M059J (cell line): ENCODE results near the gene PRKCZ. TPM values are rescaled to one million over a fixed set of nuclear protein-coding genes. Genes with fewer than 3 reads are reported as not detected.
A peak's percentile ranks its signal among the peaks of the same experiment; 100 is the strongest.

ENCODE experiments used
- DNase-seq: peaks from one replicate; pipeline ENCODE4 v3.0.0-alpha.2; 2012; ENCODE audit warnings: low read depth
- total RNA-seq: library from RNA; depleted of rRNA; stranded (reverse); fragments of >200 nt; shearing (Covaris generic); gene quantifications from 2 replicates; pipeline ENCODE4 v1.2.3, GENCODE V29; 2014

Gene PRKCZ
- total RNA-seq, 1 experiment from 2014 or later, result 0.44 TPM

DNA sequence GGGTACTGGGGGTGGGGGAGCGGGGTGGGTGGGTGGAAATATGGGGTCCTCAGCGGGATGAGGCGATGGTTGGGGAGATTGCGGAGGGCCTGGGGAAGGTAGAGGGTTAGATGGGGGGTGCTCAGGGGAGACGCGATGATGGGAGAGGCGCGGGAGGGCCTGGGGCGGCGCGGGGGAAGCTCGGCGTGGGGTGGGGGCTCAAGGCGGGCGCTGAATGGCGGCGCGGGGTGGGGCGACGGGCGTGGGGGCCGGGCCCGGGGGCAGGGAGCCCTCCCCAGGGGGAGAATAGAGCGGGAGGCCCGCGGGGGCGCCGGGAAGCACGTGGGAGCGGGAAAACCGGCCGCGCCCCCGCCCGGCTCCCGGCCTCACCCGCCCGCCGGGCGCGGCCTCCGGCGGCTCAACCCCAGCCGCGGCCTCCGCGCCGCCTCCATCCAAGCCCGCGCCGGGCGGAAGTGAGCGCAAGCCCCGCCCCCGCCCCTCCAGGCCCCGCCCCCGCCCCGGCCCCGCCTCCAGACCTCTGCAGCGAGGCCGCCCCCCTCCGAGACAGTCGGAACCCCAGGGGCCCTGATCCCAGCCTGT is 144.2 kb downstream of the PRKCZ start, which contains the start of gene FAAP20:
Gene FAAP20, minus strand, starts transcription at position 454 of the 579 bp plus-strand sequence. Its CDS starts 23 bp downstream, at position 431.
- DNase-seq, result no peak

DNA sequence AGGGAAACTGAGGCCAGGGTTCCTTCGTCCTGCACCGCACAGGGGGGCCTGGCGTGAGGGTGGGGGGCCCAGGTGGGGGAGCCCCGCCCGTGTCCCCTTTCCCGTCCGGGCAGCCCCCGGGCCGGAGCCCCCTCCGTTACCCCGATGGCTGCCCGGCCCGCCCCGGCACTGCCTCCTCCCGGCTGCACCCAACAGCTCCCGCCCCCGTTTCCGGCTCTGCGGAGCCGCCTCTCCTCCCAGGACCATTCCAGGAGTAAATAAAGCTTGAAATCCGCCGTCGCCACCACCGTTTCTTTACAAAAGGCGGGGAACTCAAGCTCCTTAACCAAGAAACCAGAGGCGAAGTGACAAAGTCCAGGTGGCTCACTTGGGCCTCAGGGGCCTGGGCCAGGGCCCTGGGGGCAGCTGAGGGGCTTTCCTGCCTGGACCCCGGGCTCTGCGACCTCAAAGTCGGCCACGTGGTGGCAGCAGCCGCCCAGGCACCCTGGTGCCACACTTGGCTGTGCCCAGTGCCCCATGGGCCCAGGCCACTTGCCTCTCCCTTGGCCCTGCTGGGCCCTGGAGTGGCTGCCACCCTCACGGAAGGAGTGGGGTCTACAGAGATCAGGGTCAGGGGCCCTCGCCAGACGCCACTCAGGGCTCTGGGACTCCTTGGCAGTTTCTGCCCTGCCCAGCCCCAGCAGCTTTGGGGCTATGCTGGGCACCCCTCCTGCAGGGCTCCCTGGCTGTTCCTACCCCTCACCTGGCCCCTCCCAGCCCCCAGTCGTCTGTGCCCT is 144.9 kb downstream of the PRKCZ start:
- peak; percentile 86 for DNase-seq

DNA sequence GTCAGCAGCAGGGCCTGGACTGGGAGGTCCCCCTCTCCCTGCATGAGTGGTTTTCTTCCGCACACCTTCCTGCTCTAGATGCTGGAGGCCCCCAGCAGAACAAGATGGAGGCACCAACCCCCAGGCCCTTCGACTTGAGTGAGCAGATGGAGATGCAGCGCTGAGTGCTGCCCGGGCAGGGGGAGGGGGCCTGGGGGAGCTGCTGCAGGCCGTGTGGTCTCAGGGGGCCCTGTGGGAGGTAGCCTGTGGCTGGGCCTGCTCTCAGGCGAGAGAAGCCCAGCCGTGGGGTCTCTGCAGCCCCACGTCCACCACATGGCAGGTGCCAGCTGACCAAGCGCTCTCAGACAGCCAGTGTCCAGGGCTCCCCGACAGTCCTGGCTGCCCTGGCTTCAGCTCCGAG is 145.6 kb downstream of the PRKCZ start:
- DNase-seq, result no peak

DNA sequence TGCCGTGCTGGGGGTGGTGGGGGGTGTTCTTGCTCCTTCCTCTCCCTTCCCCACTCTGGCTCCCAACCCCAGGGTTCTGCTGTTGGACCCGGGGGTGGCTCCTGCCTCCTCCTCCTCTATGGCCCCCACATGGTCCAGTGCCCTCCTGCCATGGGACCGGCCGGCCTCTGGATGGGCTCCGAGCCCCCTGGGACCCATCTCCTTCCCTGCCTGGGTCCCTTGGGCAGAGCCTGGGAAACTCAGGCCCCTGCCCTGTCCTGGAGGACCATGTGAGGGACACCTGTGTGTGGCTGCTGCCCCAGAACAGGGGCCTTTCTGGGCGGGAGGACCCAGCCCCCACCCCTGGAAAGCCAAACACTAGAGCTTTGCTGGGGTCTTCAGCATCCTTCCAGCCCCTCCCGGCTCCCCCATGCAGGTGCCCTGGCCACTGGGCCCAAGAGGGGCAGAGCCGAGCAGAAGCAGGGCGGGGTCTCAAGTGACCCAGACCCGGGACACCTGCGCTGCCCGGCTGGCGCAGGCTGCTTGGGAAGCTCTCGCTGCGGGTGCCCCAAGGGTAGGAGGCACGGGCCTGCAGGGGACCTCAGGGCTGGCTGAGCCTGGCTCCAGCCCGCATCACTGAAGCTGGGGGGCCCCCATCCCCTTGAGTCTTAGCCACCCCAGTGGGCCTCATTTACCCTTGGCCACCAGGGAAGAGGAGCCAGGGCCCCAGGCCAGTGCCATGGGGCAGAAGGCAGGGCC is 146.9 kb downstream of the PRKCZ start:
- no peak for DNase-seq

DNA sequence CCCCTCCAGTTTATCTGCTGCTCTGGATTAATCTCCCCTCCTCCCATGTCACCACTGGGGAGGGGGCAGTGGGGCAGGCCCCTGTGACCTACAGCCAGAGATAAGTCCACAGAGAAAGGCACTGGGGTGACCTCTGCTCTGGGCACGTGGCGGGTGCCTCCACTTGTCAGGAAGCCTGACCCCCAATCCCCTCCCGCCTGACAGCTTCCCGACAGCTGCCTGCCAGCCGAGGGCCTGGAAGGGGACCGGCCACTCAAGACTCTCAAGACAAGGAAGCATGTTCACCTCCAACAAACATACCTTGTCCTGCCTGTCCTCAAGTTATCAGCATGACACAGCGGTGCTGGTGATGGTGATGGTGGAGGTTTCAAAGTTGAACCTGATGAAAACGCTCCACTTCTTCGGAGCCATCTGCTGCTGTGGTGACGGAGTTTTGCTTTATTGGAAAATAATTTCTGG is 147.5 kb downstream of the PRKCZ start:
- DNase-seq, result no peak

DNA sequence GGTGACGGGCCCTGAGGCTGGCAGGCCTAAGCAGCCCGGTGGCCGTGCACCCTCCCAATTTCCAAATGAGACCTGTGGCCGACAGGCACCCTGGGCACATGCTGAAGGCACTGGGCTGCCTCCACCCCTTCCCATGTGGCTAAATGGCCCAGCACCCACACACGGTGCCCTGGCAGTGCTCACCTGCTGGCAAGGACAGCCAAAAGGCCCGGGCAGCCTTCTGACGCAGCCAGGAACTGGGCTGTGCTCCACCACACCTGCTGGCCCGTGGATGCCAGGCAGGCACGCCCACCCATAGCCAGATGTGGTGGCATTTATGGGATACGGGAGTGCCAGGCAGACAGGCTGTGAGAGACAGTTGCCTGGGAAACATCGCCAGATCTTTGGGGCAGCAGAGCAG is 148.4 kb downstream of the PRKCZ start:
- DNase-seq, result no peak

DNA sequence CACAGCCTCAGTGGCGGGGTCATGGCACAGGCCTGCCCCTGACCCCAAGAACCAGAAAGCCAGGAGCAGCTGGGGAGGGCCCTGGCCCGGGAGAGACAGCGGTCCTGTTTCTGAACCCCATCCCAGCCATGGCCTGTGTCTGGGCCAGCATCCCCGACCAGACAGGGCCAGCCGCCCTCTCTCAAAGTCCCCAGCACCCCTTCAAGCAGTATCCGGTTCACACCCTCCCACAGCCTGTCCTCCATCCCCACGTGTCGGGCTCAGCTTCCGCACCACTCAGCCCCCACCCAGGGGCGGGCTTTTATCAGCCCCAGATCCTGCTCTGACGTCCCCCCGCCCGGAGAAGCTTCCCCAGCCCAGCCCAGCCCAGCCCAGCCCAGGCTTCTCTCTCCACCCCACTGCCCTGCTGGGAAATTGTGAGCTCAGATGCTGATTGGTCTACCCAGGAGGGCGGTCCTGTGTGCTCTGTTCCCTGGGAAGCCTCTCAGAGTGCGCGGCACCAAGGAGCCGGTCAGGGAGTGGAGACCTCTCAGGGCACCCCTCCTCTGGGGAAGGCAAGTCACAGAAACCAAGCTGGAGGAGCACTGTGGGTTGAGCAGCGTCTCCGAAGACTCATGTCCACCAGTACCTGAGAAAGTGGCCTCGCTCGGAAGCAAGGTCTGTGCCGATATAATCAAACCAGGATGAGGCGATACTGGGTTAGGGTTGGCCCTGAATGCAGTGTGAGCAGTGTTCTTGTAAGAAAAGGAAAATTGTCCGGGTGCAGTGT is 149.0 kb downstream of the PRKCZ start:
- no peak for DNase-seq

DNA sequence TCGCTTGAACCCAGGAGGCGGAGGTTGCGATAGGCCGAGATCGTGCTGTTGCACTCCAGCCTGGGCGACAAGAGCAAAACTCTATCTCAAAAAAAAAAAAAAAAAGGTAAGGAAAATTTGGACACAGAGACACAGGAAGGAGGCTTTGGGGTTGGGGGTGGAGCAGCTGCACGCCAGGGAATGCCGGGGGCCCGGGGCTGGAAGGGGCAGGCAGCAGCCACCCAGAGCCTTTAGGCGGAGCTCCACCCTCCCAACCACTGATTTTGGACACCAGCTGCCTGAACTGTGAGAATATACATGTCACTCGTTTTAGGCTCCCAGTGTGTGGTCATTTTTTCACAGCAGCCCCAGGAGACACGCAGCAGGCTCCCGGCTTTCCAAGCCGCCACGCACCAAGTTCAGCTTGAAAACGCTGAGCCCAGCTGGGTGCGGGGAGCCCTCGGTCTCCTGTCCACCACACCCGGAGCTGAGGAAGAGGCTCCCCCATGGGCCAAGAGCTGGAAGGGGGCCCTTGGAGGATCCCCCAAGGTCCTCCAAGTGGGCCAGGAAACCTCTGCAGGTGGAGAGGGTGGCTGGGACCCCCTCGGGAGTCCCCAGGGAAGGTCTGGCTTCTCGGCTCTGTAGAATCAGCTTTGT is 150.2 kb downstream of the PRKCZ start:
- no peak for DNase-seq

DNA sequence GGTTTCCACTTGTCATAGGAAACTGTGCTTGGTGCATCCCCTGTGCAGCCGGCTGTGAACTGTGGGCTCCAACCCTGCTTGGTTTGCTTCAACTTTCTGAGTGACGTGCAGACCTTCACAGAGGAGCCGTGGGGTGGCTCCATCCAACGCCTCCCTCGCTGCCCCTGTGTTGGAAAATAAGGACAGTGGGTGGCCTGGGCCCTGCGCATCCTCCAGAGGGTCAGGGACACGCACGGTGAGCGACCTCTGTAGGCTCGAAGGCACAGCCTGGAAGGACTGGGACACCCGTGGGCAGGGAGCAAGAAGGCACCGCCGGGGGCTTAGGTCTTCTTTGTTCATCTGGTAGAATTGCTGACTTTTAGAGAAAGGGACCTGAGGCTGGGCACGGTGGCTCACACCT is 150.9 kb downstream of the PRKCZ start:
- DNase-seq, result no peak

DNA sequence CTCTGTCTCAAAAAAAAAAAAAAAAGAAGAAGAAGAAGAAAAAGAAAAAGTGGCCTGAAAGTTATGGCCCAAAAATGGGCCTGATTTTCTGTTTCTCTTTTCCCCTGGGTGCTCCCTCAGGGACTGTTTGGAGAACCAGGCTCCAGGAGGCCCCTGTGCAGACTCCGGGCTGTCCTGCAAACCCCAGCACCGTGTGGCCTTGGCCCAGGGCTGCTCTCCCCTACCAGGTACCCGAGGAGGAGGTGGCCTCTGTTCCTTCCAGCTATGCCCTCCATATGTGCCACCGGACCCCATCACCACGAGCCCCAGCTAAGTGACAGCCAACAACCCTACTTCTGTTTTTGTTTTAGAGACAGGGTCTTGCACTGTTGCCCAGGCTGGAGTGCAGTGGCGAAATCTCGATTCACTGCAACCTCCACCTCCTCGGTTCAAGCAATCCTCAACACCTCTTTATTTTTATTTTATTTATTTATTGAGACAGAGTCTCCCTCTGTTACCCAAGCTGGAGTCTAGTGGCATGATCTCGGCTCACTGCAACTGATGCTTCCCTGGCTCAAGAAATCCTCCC is 151.9 kb downstream of the PRKCZ start:
- DNase-seq, result no peak

DNA sequence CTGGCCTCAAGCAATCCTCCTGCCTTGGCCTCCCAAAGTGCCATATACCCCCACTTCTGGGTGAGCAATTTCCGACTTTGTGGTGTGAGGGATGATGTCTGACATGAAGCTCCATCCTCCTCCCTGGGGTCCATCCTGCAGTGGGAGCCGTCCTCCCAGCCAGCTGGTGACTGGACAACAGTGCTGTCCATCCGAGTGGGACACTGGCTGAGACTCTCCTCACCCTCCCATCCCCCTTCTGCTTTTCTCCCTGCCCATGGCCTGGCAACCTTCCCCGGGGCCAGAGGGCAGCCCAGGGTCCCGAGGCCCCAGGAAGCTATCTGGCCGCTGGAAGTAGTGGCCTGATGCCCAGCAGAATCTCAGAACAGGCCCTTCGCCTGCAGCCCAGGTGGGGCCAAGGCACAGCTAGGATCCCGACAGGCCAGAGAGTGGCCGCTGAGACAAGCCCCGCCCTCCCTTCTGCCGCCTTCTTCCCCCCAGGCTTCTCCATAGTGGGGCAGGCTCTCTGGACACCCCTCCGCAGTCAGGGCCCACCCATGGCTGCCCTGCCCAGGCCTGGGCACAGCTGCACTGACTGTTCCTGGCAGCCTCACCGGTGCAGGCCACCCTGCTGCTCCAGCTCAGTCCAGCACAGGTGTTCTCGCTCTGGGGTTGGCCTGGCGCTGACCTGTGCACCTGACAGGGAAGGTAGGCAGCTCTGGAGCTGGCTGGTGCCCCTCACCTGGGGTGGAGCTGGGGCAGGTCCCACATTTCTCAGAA is 152.8 kb downstream of the PRKCZ start:
- no peak for DNase-seq

DNA sequence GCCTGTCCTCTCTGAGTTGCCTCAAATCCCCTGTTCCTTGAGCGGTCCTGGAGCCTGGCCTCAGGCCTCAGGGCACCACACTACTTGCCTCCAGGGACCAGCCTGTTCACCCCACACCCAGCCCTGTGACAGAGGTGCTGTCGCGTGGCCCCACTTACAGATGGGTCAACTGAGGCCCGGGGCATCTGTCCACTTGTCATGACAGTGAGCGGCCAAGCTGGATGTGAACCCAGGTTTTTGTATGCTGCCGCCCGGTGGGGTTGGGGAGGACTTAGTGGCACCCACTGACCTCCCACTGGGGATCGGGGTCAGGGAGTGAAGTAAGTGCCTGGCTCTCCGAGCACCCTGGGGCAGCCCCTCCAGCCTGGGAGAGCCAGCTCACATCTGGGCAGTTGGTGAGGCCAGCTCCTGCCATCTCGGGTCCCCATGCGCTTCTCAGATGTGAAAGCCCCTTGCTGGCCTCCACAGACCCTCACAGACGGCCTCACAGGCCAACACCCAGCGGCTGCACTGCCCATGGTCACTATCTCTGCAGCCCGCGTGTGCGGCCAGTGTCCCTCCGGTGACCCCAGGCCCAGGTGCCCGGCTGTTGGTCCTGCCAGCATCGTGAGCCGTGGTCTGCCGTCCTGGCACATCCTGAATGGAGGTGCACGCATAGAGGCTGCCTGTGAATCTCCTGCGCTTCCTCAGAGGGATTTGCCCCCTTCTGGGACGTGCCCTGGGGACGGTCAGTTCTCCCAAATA is 153.6 kb downstream of the PRKCZ start:
- no peak for DNase-seq

DNA sequence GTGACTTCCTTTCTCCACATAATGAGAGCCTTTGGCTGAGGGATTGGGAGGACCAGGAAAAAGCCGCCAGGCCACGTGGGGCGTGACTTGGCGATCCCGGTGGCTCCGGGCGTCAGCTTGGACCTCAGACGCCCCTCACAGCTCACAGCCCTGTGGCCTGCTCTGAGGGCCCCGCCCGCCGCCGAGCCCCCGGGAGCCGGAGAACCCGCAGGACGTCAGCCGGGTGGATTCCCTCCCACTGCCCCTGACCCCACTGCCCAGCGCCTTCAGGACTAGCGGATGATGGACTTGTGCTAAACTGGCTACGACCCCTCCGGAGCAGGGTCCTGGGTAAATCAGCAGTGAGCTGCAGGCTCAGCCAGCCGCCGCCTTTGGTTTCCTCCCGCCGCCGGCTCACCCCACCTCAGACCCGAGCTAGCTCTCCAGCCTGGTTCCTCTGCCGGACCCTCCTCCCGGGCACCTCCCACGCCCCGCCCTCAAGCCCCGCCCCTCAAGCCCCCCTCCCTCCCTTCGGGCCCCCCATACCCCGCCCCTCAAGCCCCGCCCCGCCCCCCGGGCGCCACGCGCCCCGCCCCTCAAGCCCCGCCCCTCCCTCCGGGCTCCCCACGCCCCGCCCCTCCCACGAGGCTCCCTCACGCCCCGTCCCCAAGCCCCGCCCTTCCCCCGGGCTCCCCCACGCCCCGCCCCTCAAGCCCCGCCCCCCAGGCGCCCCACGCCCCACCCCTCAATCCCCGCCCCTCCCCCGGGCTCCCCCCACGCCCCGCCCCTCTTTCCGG is 154.4 kb downstream of the PRKCZ start:
- DNase-seq, result peak; percentile 27

DNA sequence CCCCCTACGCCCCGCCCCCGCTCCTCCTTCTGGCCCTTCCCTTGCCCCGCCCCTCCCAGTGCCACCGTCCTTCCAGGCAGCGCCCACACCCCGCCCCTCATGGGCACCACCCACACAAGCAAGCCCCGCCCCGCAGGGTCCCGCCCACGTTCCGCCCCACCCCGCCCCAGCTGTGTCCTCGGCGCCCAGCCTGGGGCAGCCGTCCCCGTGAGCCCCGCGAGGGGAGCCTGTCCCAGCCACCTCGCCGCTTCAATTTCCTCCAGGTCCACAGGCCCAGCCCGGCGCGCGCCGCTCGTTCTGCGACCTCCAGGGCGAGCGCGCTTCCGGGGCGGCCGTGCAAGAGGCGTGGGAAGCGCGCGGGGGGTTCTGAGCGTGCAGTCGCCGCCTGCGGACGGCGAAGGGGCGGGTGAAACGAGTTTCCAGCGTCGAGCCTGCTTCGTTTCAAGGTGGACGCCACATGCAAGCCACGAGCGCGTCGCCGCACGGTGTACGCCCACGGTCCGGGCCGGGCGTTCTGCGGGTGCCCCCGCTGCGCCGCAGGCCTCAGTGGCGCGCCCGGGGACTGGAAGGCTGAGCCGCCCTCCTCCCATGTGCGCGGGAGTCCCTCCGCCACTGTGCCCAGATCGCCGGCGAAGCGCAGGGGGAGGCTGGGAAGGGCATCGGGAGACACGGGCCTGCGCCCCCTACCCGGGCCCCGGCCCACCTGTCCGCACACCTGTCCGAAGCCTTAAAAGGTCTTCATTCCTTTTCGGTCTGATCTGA is 155.2 kb downstream of the PRKCZ start:
- peak; percentile 58 for DNase-seq

DNA sequence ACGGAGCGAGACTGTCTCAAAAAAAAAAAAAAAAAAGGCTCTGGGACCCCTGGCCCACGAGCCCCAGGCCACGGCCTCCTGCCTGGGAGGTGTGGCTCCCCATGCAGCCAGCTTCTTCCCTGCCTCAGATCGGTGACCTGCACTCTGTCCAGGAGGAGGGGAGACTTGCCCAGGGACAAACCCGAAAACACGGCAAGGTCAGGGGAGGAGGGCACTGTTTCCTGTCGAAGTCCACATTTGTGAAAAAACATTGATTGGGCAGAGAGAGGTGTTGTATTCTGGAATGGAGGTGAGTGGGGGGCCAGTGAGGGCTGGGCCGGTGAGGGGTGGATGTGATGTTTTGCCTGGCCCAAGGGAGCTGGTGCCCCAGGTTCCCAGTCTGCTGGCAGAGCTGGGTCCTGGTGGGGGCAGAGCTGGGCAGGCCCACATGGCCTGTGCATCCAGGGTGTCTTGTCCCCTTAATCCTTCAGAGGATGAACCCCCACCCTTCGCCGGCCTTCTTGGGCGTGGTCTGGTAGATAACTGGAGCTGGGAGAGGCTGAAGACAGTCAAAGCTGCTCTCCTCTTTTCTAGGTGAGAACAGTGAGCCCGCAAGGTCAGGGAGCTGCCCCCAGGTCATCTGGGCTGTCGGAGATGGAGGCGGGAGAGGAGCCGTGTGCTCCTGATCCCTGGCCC is 156.7 kb downstream of the PRKCZ start:
- DNase-seq, result no peak

DNA sequence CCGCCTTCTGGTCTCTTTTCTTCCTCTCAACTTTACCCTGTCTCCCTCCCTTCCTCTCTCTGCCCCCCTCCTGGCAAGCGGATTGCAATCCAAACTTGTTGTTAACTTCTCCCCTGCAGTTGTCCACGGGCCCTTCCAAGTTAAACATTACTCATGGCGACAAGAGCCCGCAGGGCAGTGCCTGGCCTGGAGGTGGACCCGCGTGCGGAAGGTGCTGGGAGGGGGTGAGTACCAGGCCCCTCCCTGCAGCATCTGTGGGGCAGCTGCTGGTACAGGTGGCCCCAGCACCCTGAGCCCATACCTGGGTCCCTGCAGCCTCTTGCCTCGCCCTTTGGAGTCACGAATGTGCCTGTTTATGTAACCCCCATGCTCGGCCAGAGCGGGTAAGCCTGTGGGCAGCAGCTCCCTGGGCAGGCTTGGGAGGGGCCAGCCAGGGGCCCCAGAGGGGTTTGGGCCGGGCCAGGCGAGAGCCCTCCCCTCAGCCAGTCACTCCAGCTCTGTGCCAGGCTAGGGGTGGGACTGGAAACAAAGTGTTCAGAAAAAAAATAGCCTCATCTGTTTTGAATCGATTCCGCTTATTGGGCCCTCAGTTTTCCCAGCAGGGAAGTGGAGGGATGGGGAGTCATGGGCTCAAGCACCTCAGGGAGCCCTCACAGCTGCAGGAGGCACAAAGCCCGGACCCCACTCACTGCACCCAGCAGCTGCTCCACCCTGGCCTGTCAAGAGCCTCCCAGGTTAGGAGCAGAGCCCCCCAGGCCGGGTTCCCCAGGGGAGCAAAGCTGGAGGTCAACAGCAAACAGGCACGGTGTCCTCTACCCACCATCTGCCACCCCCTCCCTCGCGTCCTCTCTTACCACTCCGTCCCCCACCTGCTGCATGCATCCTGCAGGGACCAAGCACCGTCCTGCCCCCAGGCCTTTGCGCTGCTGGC is 158.4 kb downstream of the PRKCZ start:
- peak; percentile 95 for DNase-seq
